Kidney glomerular epithelial cell (primary cell): ENCODE measurements around the gene CDIPT.
"Not testable (repeated sequence)": the region's sequence is repeated elsewhere in the genome, so short reads cannot be mapped to it uniquely, and the experiment has no call there.

Source experiments
- DNase-seq: peaks from one replicate; lab custom pipeline; 2025; lab: John Stamatoyannopoulos, UW

CDIPT gene

GRCh38 chr16:29896841-29897240 is 33.8 kb upstream of the CDIPT start:
- no peak for DNase-seq

- no peak for DNase-seq
These were observed 31.3 kb upstream of the CDIPT start for GRCh38 chr16:29894352-29894751.

- DNase-seq, result no peak
These were observed 30.5 kb upstream of the CDIPT start for GRCh38 chr16:29893553-29893952.

- no peak for DNase-seq
These were observed 29.4 kb upstream of the CDIPT start for GRCh38 chr16:29892458-29892813.

GRCh38 chr16:29891525-29892457 is 28.8 kb upstream of the CDIPT start:
- no peak for DNase-seq

GRCh38 chr16:29889372-29889771 is 26.3 kb upstream of the CDIPT start:
- not testable (repeated sequence) for DNase-seq

GRCh38 chr16:29883987-29884386 is 21.0 kb upstream of the CDIPT start:
- no peak for DNase-seq

GRCh38 chr16:29881050-29881449 is 18.0 kb upstream of the CDIPT start:
- DNase-seq, result no peak

- no peak for DNase-seq
These were observed 15.1 kb upstream of the CDIPT start for GRCh38 chr16:29878172-29878571.

GRCh38 chr16:29877266-29877961 is 14.4 kb upstream of the CDIPT start:
- DNase-seq, result peak; percentile 2

GRCh38 chr16:29876594-29877249 is 13.7 kb upstream of the CDIPT start:
- DNase-seq, result no peak

GRCh38 chr16:29876217-29876593 is 13.2 kb upstream of the CDIPT start:
- no peak for DNase-seq

GRCh38 chr16:29875206-29875605 is 12.2 kb upstream of the CDIPT start:
- DNase-seq, result no peak

- DNase-seq, result no peak
These were observed 10.3 kb upstream of the CDIPT start for GRCh38 chr16:29873319-29873718.

GRCh38 chr16:29871822-29872546 is 9.0 kb upstream of the CDIPT start:
- no peak for DNase-seq

GRCh38 chr16:29869067-29869466 is 6.0 kb upstream of the CDIPT start:
- not testable (repeated sequence) for DNase-seq

- DNase-seq, result no peak
These were observed 5.5 kb upstream of the CDIPT start for GRCh38 chr16:29868396-29869009.

GRCh38 chr16:29864205-29864604 is 1.2 kb upstream of the CDIPT start:
- DNase-seq, result no peak

- no peak for DNase-seq
These were observed 601 bp upstream of the CDIPT start for GRCh38 chr16:29863669-29863984.

GRCh38 chr16:29862383-29862883 is 593 bp downstream of the CDIPT start:
- peak; percentile 18 for DNase-seq

GRCh38 chr16:29860218-29860617 is 2.8 kb downstream of the CDIPT start:
- DNase-seq, result no peak

GRCh38 chr16:29858974-29859373 is 4.1 kb downstream of the CDIPT start:
- DNase-seq, result no peak
